ENCODE measurements around the gene RPS2. TPM values are rescaled to one million over a fixed set of nuclear protein-coding genes. Genes with fewer than 3 reads are reported as not detected.
A peak's percentile ranks its signal among the peaks of the same experiment; 100 is the strongest.
"Not testable (repeated sequence)": the region's sequence is repeated elsewhere in the genome, so short reads cannot be mapped to it uniquely, and the experiment has no call there.

The RPS2 gene
- total RNA-seq, 2 donors from 2014 or later, result 1,152 to 1,209 TPM

DNA sequence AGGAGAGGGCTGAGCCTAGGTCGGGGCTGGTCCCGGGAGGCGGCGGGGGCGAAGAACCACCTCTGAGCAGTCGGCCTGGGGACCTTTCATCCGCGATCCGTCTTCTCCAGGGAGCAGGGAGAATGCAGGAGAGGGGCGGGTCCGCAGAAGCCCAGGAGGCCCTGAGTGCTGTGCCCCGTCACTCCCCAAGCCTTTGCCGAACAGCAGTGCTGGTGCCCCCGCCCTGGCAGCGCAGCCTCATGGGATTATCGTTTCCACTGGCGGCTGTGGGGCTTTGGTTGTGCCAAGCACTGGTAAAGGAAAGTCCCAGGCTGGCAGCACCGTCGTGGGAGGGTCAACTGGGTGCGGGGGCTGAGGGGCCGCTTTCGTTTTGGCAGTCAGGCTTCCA lies 7.9 kb upstream of the RPS2 start:
- ATAC-seq, result no peak
- intact Hi-C loops (cut with DNase I), result no loop called here

DNA sequence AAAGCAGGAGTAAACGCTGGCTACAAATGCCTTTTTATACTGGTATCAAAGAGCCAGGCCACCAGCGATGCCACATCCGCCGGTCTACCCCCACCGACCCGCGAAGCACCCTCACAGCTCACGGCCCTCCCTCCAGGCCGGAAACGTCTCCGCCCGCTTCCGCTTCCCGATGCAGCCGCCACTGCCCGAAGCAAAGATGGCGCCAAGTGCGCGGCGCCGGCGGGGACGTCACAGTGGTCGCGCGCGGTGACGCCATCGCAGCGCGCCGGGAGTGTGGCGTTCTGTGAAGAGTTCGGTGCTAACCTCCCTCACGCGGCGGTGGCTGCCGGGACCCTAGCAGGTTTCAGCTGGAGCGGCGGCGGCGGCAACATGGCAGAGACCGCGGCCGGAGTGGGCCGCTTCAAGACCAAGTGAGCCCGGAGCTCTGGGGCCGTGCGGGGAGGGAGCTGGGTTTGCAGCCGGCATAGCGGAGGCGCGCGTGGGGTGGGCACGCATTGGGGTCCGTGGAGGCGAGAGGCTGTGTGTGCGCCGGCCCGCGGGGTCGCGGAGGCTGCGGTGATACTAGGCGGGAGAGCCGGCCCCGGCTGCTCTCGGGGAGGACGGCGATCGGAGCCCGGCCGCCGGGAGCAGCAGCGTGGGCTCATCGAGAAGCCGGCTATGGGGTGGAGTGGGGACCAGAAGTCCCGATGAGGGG lies 7.3 kb upstream of the RPS2 start, which contains the start of gene TBL3:
Gene TBL3, plus strand, starts transcription at position 258 of the 694 bp plus-strand sequence. Its CDS starts 112 bp downstream, at position 370.
- ATAC-seq (peak; percentile 96 to 97), DNase-seq (peak; percentile 94)
- intact Hi-C loops (cut with DNase I), result no loop called here

More for the DNA sequence above, 7.9 kb upstream of the RPS2 start:
- DNase-seq, result peak; percentile 25

DNA sequence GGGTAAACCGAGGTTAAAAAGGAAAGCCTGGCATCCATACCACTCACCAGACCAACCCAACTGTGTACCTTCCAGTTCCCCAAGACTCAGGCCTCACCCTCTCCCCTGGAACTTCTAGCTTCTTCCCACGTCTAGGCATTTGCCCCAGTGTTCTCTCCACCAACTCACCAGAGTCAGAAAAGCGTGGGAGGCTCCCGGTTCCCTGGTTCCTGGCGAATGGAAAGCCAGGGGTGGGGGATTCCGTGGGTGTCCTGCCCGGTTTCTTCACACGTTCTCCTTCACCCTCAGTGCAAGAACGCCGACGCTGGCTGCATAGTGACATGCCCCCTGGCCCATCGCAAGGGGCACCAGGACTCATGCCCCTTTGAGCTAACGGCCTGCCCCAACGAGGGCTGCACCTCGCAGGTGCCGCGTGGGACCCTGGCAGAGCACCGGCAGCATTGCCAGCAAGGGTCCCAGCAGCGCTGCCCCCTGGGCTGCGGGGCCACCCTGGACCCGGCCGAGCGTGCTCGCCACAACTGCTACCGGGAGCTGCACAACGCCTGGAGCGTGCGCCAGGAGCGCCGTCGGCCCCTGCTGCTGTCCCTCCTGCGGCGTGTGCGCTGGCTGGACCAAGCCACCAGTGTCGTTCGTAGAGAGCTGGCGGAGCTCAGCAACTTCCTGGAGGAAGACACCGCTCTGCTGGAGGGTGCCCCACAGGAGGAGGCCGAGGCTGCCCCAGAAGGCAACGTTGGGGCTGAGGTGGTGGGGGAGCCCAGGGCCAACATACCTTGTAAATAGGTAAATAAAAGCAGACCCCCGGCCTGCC lies 3.7 kb upstream of the RPS2 start:
- intact Hi-C loops (cut with DNase I), result no loop called here
- DNase-seq (no peak), ATAC-seq (no peak)

DNA sequence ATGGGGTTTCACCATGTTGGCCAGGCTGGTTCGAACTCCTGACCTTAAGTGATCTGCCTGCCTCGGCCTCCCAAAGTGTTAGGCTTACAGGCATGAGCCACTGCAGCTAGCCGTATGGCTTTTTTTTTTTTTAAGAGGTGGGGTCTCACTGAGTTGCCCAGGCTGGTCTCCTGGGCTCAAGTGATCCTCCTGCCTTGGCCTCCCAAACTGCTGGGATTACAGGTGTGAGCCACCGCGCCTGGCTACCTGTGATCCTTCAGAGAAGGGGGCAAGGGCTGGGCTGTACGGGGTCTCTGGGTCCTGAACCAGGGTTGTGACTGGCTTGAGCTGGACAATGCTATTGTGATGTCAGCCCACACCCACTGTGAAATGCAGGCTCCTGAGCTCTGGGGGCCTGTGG lies 1.8 kb upstream of the RPS2 start, which contains the start of gene RNF151:
Gene RNF151, plus strand, starts transcription at position 397 of the 400 bp plus-strand sequence. CDS start 26 bp downstream, outside the sequence.
- ATAC-seq, result no peak
- intact Hi-C loops (cut with DNase I), result no loop called here
- no peak for DNase-seq

DNA sequence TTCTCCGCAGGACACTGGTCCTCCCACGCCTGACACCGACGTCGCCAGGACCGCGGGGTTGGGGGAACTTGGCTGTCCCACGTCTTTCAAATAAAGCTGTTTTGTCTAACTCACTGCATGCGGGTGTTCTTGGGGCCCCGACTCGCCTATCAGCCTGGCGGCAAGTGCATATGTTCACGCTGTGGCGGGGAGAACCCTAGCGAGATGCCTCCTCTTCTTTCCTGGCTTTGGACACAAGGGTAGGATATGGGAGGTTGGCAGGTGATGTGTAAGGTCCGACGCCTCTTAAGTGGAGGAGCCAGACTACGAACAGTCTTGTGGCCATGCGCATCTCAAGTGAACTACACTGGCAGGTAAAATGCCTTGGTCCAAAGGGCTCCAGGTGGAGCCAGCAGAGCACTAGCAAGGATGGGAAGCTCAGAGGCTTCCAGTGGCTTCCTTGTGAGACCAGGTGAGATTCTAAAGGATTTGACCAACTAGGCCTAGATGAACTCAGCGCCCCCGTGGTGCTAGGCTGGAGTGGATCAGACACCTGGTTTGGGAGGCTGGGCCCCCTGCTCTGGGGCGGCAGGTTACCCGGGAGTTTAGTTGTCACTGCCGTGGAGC lies 873 bp upstream of the RPS2 start:
- DNase-seq (no peak), ATAC-seq (peak in 1 of 2 donors; percentile 0)
- intact Hi-C loops (cut with DNase I), result no loop called here

DNA sequence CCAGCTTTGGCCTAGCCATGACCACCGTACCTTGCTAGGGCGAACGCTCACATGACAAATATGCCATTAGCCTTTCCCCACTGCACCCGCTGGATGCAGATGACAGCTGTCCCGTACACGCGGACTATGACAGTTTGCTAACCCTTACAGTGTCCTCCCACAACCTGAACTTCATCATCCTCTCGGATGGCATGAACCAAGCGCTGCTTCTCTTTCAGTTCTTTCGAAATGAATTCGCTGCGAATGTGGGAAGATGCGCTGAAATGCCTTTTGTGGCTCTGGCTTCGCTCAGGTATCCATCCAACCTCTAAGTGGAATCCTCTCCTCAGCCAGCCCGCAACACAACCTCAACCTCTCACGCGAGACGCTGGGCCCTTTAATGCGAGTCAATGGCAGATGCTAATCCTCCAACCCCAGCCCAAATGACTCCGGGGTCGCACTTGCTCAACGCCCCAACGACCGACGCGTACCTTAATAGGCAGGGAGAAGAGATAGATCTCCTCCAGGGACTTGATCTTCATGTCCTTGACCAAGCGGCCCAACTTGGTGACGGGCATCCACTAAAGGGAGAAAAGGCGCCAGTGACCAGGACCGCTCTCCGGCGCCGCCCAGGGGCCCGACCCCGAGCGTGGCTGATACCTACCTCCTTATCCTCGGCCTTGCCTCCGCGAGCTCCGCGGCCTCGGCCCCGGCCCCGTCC lies 670 bp downstream of the RPS2 start:
- peak; percentile 42 to 46 for ATAC-seq
- peak; percentile 65 for DNase-seq
- intact Hi-C loops (cut with DNase I), result no loop called here

DNA sequence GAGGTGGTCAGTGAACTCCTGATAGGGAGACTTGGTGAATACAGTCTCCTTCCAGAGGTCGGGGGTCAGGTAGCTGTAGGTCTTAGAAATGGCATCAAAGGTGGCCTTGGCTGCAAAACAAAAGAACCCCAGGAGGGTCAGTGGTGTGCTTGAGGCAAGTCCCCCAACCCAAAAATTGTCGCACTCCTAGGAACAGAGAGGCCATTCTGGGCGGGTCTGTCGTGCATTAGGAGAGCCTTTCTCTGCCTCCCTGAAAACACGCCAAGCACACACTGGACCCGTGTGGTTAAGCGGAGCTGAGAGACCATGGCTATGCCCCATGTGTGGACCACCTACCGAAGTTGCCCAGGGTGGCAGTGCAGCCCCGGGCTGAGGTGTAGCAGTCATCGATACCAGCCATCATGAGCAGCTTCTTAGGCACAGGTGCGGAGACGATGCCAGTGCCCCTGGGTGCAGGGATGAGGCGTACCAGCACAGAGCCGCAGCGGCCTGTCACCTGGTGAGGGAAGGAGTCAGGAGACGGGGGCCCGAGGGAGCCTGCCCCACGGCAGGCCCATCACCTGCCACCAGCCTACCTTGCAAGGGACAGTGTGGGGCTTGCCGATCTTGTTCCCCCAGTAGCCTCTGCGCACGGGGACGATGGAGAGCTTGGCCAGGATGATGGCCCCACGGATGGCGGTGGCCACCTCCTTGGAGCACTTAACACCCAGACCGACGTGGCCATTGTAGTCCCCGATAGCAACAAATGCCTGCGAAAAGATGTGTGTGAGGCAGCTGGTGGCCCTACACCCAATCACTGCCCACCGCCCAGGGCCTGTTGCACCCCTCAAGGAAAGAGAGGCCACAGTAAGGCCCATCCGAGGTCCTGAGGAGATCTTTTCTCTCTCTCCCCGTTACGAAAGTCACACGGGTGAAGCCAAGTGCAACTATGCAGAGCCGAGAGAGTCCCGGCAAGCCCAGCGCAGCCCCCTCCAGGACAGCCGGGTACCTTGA lies 2.2 kb downstream of the RPS2 start:
- DNase-seq; ATAC-seq; intact Hi-C loops (cut with DNase I): not testable (repeated sequence)

DNA sequence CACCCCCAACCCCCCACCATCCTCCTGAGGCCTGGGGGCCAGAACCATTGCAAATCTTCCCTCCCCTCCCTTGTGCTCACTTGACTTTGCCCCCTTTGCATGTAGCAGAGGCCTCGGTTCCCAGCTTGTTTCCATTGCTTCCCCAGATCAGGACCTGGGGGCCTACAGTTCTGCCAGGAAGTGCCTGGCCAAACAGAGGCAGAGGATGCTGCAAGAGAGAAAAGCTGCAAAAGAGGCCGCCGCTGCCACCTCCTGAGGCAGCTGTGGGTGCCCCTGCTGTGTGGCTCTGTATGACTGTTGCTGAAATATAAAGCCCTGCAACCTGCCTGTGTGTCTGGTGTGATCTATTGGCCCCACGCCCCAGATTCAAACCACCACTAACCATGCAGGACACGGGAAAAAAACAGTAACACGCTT lies 3.0 kb downstream of the RPS2 start:
- intact Hi-C loops (cut with DNase I), result no loop called here
- ATAC-seq, result no peak

DNA sequence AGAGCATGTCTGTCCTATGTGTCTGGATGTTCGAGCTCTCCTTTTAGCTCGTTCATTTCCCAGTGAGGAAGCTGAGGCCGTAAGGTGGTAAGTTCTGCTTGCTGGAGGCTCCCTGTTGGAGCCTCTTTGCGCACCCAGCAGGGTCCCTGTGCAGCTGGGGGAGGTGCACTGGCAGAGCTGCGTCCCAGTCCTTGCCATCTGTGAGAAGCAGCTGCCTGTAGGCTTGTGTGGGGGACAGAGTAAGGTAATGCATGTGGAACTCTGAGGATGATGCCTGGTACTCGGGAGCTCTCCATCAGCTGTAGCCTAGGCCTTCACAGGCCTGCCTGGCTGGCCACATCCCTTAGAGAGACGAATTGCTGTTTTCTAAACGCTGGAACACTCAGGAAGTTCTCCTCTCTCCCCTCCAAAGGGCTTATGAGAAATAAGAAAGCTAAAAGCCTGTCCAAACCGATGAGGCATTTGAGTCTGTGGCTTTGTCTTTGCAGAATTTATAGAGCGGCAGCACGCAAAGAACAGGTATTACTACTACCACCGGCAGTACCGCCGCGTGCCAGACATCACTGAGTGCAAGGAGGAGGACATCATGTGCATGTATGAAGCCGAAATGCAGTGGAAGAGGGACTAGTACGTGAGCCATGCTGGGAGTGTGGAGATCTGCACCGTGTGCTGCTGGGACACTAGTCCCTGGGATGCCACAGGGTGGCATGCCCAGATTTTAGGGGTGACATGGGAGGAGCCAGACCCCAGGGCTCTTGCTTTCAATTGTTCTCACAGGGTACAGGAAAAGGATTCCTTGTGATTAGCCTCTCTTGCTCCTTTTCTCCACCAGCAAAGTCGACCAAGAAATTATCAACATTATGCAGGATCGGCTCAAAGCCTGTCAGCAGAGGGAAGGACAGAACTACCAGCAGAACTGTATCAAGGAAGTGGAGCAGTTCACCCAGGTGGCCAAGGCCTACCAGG lies 3.7 kb downstream of the RPS2 start:
- intact Hi-C loops (cut with DNase I), result no loop called here
- DNase-seq (no peak), ATAC-seq (no peak)

More for the DNA sequence above, 3.0 kb downstream of the RPS2 start:
- no peak for DNase-seq

DNA sequence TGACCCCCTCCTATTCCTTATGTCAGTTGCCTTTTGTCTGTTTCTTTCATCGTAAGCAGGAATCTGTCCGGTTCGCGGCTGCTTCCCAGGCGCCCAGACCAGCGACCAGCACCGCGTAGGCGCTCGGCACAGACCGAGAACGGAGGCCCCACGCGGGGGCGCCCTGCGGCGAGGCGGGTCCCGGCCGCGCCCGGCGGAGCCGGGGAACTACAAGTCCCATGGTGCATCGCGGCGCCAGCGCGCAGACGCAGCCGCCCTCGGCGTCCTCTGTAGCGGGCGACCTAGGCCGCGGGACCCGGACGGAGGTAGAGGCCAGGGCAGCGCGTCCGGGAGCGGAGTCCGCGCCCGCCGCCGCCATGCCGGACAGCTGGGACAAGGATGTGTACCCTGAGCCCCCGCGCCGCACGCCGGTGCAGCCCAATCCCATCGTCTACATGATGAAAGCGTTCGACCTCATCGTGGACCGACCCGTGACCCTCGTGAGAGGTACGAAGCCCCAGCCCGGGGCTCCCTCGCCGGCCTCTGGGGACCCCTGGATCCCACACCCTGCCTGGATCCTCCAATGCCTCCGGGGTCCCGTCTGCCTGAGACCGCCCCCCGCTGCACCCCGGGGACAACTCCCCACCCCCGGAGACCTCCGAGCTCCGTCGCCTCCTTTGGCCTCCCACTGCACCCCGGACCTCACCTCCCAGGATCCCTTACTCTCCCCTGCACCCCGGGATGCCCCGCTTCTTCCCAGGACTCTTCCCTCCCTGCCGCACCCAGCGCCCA lies 5.2 kb downstream of the RPS2 start, which contains the start of gene NDUFB10:
Gene NDUFB10, plus strand, starts transcription at position 270 of the 771 bp plus-strand sequence. Its CDS starts 87 bp downstream, at position 357.
- DNase-seq (peak; percentile 95), ATAC-seq (peak; percentile 89 to 93)
- intact Hi-C loops (cut with DNase I), result no loop called here

DNA sequence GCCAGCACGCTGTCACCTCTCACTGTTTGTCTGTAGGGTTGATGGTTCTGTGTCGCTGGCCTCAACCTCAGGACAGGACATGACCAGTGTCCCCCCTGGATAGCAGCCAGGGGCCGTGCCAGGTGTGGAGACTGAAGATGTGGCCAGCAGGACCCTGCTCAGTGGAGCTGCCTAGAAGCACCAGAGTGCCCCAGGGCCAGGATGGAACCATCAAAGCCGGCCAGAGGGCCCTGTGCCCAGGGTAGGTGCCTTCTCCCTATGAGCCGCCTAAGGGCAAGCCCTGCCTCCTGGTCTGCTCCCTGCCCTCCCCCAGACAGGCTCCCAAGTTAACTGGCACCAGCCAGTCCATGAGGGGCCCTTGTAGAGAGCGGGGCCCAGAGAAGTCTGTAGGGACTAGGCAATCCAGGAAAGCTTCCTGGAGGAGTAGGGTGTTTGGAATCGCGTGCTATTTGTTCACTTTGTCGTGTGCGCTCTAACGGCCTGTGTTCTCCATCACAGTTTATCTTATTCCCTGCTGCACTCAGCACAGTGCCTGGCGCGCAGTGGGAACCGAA lies 5.8 kb downstream of the RPS2 start:
- intact Hi-C loops (cut with DNase I), result no loop called here
- DNase-seq (no peak), ATAC-seq (peak; percentile 0 to 5)

DNA sequence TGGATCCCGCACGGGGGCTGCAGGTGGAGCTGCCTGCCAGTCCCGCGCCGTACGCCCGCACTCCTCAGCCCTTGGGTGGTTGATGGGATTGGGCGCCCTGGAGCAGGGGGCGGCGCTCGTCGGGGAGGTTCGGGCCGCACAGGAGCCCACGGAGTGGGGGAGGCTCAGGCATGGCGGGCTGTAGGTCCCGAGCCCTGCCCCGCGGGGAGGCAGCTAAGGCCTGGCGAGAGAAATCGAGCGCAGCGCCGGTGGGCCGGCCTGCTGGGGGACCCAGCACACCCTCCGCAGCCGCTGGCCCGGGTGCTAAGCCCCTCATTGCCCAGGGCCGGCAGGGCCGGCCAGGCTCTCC lies 6.5 kb downstream of the RPS2 start:
- not testable (repeated sequence) for DNase-seq

DNA sequence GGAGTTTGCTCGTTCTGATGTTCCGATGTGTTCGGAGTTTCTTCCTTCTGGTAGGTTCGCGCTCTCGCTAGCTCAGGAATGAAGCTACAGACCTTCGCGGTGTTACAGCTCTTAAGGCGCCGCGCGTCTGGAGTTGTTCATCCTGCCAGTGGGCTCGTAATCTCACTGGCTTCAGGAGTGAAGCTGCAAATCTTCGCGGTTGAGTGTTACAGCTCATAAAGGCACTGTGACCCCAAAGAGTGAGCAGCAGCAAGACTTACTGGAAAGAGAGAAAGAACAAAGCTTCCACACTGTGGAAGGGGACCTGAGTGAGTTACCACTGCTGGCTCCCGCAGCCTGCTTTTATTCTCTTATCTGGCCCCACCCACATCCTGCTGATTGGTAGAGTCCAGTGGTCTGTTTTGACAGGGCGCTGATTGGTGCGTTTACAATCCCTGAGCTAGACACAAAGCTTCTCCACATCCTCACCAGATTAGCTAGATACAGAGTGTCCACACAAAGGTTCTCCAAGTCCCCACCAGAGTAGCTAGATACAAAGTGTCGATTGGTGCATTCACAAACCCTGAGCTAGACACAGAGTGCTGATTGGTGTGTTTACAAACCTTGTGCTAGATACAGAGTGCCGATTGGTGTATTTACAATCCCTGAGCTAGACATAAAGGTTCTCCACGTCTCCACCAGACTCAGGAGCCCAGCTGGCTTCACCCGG lies 7.0 kb downstream of the RPS2 start:
- DNase-seq; intact Hi-C loops (cut with DNase I); ATAC-seq: not testable (repeated sequence)

More for the DNA sequence above, 6.5 kb downstream of the RPS2 start:
- intact Hi-C loops (cut with DNase I); ATAC-seq: not testable (repeated sequence)

DNA sequence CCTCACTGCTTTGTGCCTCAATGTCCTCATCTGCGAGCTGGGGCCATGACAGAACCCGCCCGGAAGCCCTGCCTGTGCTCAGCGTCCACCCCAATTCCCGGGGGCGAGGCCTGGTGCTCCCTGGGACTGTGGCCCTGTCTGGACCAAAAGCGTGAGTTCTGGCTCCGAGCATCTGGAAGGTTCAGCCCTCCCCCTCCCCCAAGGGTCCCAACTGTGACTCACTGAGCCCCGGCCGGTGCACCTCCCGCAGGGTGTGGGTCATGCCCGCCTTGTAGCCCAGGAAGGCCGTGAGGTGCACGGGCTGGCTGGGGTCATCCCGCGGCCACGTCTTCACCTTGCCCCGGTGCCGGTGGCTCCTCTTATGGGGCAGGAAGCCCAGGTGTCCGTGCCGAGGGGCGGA lies 10.9 kb downstream of the RPS2 start:
- DNase-seq, result peak; percentile 22
- intact Hi-C loops (cut with DNase I), result no loop called here
- peak in 1 of 2 donors; percentile 8 for ATAC-seq

DNA sequence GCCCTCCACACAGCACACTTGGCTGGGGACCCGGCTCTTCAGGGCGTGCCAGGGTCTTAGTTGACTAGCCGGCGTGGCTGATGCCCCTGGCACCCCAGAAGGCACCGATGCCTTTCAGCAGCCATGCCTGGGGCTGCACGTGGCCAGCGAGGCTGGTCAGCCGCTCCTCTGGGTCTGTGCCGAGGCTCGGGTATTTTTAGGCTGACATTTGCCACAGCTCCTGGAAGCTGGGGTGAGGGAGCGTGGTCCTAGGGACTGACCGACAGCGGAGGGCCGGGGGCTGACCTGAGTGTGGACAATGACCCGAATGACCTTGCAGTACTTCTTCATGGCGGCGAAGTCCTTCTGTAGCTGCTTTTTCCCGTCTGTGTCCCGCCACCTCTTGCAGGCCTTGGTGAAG lies 14.1 kb downstream of the RPS2 start:
- DNase-seq (no peak), ATAC-seq (peak; percentile 44 to 51)
- intact Hi-C loops (cut with DNase I), result no loop called here

All from left cardiac atrium (tissue), 4 donors.